LHCN-M2 (cell line): Measurements from ENCODE around the gene PROSER2. TPM values are rescaled to one million over a fixed set of nuclear protein-coding genes. Genes with fewer than 3 reads are reported as not detected.
"Not testable (repeated sequence)": the region's sequence is repeated elsewhere in the genome, so short reads cannot be mapped to it uniquely, and the experiment has no call there.

Experiments used
- DNase-seq: peaks from one replicate; pipeline ENCODE4 v3.0.0-alpha.2; 2012; ENCODE audit warnings: low read depth
- total RNA-seq: library from RNA; depleted of rRNA; stranded (reverse); fragments of >200 nt; gene quantifications from 2 replicates; pipeline ENCODE4 v1.2.3, GENCODE V29; 2014

Gene PROSER2
- total RNA-seq, 1 experiment from 2014 or later: 6.9 TPM

- no peak for DNase-seq
Observed at GRCh38 chr10:11884706-11885423, 61.7 kb downstream of the PROSER2 start.

- DNase-seq: no peak
Observed at GRCh38 chr10:11885437-11886137, 62.4 kb downstream of the PROSER2 start.

- DNase-seq: no peak
Observed at GRCh38 chr10:11886138-11886474, 63.0 kb downstream of the PROSER2 start.

GRCh38 chr10:11886851-11887250 is 63.7 kb downstream of the PROSER2 start:
- DNase-seq: no peak

GRCh38 chr10:11887381-11888227 is 64.4 kb downstream of the PROSER2 start:
- DNase-seq: peak; percentile 42

- not testable (repeated sequence) for DNase-seq
Observed at GRCh38 chr10:11889263-11889662, 66.1 kb downstream of the PROSER2 start.

GRCh38 chr10:11891776-11892486 is 68.8 kb downstream of the PROSER2 start:
- DNase-seq: no peak

- no peak for DNase-seq
Observed at GRCh38 chr10:11893749-11894278, 70.7 kb downstream of the PROSER2 start.

- DNase-seq: no peak
Observed at GRCh38 chr10:11894381-11895107, 71.4 kb downstream of the PROSER2 start.

- no peak for DNase-seq
Observed at GRCh38 chr10:11895108-11895466, 71.9 kb downstream of the PROSER2 start.

- DNase-seq: no peak
Observed at GRCh38 chr10:11895598-11895997, 72.4 kb downstream of the PROSER2 start.

- no peak for DNase-seq
Observed at GRCh38 chr10:11896549-11897200, 73.5 kb downstream of the PROSER2 start.

GRCh38 chr10:11898033-11898371 is 74.8 kb downstream of the PROSER2 start:
- no peak for DNase-seq

GRCh38 chr10:11898372-11899066 is 75.4 kb downstream of the PROSER2 start:
- DNase-seq: peak; percentile 73

GRCh38 chr10:11899067-11899876 is 76.1 kb downstream of the PROSER2 start:
- DNase-seq: no peak

GRCh38 chr10:11901036-11901301 is 77.8 kb downstream of the PROSER2 start:
- no peak for DNase-seq

- no peak for DNase-seq
Observed at GRCh38 chr10:11901454-11901832, 78.3 kb downstream of the PROSER2 start.

- no peak for DNase-seq
Observed at GRCh38 chr10:11901833-11902475, 78.8 kb downstream of the PROSER2 start.

- DNase-seq: no peak
Observed at GRCh38 chr10:11902646-11903045, 79.5 kb downstream of the PROSER2 start.
